ENCODE results near the gene TSPAN9.

- TF ChIP-seq CTCF (IDR thresholded peaks at IDR 0.05; ENCODE audit: insufficient read depth, low read length, poor library complexity, severe bottlenecking), result no peak
- no peak for TF ChIP-seq EZH2phosphoT487 (conservative IDR thresholded peaks at IDR 0.05; ENCODE audit: low read length)
Measured at GRCh38 chr12:3200032-3200617, 122.9 kb downstream of the TSPAN9 start.

Data from SU-DHL-6 (cell line).